ENCODE results near the gene SLC25A25.

The SLC25A25 gene

DNA sequence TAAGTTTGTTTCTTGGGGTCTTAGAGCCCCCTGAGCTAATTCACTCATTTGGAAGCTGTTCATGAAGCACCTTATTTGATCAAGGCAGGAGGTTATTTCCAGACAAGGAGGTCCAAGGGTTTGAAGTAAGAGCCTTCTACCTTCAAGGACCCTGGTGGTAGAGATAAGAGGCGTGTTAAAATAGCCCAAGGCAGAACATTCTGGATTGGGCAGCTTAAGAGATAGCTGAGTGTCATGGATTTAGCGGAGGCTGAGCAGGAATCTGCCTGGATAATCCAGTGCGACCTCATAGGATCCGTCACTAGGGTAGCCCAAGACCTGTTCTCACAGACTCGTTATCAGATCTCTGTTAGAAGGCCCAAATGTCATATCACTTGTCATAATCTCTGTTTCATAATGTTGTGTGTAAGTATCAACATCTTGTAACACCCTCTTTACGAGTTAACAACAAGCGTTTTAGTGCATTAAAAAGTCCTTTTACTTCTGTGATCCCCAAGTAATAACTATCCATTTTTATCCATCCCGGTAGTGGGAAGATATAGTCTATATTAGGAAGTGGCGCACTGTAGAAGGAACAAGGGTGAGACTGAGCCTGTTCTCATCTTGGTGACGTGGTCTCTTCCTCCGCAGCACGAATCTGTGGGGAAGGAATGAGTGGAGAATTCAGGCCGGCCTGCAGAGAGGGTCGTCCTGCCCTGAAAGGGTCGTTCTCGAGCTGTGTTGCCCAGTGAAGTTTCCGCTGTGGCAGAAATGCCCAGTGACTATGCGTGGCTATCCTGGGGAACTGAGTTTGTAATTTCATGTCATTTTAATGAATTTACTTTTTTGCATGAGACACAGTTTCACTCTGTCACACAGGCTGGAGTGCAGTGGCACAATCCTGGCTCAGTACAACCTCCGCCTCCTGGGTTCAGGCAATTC lies 28.8 kb downstream of the SLC25A25 start:
- DNase-seq (ENCODE audit: low spot score): no peak

DNA sequence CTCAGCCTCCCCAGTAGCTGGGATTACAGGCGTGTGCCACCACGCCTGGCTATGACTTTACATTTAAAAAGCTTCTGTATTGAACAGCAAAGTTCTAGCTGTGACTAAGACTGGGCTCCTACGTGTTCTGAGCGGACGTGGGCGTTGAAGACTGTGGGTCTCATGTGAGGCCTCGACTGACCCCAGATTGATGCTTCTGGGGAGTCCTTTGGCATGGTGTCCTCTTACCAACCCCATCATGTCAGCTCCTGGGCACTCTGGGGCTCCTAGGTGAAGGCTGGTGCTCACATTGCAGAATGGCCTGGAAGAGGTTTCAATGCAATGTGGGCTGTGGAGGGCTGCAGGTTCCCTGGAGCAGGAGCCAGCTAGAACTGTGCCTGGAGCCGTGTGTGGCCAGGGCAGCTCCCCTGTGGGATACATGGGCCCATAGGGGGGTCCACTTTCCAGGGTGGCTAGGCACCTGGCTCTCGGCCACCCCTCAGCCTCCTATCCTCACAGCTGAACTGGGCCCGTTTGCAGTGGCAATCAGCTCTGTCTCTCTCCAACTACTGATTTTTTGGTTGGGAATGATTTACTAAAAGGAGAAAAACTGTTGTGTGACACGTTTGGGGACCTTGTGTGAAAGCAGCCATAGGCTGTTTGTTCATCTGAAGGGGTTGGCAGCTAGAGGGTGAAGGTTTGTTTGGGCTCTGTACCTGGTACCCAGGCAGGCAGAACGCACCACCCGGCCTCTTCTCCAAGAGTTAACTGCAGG lies 29.7 kb downstream of the SLC25A25 start:
- no peak for DNase-seq (ENCODE audit: low spot score)

DNA sequence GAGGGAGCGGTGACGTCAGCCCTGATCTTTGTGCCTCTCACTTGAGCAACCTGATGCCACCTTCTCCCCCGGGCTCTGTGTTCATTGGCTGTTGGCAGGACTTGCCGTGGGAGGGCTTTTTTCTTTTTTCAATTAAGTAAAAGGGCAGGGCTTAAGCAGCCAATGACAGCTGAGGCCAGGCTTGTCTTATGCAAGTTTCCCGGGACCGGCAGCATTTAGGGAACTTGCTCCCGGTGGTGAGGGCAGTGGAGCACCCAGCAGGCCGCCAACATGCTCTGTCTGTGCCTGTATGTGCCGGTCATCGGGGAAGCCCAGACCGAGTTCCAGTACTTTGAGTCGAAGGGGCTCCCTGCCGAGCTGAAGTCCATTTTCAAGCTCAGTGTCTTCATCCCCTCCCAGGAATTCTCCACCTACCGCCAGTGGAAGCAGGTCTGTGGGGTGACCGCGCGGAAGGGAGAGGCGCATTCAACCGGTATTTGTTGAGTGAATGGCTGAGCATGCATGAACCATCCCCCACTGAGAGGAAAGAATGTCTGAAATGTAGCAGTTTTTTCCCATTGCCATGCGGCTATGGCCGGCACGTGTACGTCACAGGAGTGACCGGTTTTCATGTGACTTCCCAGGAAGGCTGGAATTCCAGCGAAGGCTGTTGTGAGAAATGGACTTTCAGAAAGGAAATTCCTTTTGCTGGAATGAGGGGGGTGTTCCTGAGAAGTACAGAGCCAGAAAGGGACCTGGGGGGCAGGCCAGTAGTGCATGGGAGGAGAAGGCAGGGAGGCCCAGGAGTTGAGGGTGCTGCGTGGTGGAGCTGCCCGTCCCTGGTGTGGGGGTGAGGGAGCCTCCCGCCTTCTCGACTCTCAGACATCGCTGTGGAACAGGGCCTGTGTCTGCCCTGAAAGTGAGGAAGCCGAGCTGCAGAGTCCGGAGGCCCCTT lies 30.5 kb downstream of the SLC25A25 start:
- DNase-seq (ENCODE audit: low spot score): peak; percentile 93

DNA sequence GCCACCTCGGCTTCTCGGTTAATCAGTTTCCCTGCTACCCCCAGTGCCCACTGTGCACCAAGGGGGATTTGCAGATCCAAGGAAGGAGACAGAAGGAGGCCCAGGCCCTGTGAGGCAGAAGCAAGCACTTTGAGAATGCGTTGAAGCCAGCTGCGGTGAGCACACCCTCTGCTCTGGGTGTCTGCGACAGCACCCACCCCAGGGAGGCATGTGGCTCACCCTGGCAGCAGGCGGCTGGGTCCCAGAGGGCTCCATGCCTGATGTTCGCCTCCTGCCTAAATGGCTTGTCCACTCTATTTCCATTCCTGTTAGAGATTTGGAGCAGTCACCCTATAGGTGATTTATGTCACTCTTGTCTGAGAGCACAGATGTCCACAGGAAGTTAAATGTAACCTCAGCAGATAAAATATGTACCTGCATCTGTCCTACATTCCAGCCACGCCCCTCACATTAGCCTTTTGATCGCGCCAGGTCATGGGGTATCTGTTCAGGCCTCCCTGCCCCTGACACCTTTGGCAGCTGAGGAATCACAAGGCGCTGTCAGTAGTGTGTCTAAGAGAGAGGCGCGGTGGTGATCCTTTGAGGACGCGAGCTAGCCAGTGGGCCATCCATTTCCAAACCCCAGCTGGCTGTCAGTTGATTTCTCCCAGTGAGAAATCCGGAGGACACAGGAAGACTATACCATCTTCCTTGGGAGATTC lies 31.3 kb downstream of the SLC25A25 start:
- DNase-seq (ENCODE audit: low spot score): no peak

DNA sequence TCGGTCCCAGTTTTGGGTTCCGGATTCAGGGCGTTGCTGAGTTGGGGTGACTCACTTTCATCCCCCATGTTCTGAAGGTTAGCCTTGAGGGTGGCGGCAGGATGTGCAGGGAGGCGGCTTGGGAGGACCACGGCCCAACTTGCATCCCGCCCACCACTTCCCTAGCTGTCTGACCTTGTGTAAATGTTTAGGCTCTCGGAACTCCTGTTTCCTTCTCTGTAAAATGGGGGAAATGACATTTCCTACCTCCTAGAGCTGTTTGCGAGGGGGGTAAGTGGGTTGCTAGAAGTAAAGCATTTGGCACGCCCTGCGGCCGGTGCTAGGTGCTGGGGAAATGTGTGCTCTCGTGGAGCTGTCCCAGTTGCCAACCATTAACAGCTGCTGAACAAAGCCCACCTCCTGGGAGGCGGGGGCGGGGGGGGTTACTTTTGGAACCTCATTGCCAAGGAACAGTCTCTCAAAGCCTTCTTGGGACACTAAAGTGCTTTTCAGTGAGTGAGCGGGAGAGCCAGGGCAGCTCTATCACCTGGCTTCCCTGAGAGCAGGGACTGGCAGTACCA lies 32.0 kb downstream of the SLC25A25 start:
- DNase-seq (ENCODE audit: low spot score): no peak

DNA sequence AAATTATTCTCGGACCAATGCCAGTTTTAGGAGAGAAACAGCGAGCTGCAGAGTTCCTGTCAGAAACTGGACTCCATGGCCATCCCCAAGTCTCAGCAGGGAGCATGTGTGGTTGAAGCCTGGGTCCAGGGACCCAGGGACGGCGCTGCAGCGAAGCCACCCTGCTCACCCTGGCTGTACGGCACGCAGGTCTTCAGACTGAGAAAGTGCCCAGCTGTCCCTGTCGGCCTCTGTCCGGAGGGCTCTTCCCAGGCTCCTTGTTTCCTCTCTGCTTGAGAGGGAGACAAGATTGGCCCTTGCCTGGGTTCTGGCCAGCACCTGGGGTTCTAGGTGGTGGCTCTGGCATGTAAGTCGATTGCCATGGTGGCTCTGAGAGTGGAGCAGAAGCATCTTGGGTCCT lies 32.5 kb downstream of the SLC25A25 start:
- no peak for DNase-seq (ENCODE audit: low spot score)

DNA sequence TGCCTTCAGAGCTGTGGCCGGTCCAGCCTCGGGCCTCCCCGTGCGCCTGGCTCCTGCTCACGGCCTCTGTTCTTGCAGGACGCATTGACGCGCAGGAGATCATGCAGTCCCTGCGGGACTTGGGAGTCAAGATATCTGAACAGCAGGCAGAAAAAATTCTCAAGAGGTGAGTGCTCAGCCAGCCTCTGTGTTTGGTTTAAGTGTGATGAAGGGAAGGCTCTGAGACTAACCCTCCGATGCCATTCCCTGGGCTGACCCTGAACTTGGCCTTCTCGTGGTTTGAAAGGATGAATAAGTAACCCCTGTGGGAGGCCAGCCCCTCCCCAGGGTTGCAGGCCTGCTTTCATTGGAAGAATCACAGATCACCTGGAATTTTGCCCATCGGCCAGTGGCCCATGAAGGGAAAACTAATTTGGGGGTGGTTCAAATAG lies 33.2 kb downstream of the SLC25A25 start:
- DNase-seq (ENCODE audit: low spot score): no peak

DNA sequence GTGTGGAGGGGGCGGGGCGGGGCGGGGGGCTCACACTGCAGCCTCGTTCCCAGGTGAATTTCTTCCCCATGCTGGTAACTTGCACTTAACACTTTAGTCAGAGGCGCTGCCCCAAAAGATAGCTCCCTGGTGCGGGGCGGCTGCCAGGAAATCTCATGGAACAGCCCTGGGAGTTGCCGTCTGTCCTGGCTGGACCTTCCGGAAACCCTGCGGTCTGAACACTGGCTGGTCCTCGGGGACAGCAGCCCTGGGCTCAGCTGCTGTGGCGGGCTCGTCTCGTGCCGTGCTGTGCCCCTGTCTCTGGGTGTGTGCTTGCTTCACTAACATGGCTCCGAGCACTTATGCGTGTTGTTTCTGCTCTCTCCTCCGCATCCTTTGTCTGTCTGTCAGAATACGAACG lies 33.7 kb downstream of the SLC25A25 start:
- DNase-seq (ENCODE audit: low spot score): no peak

DNA sequence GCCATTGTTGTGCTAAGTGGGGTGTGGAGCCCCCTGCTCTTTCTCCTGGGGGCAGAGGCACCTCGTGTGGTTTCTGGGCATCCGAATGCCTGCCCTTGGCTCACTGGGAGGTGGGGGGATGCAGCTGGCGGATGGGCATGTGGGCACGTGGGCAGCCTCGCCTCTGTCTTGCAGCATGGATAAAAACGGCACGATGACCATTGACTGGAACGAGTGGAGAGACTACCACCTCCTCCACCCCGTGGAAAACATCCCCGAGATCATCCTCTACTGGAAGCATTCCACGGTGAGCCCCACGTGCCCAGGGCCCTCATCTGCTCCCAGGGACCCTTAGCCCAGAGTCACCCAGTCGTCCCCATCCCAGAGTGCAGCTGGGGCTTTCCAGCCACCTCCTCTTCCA lies 34.2 kb downstream of the SLC25A25 start:
- DNase-seq (ENCODE audit: low spot score): no peak

DNA sequence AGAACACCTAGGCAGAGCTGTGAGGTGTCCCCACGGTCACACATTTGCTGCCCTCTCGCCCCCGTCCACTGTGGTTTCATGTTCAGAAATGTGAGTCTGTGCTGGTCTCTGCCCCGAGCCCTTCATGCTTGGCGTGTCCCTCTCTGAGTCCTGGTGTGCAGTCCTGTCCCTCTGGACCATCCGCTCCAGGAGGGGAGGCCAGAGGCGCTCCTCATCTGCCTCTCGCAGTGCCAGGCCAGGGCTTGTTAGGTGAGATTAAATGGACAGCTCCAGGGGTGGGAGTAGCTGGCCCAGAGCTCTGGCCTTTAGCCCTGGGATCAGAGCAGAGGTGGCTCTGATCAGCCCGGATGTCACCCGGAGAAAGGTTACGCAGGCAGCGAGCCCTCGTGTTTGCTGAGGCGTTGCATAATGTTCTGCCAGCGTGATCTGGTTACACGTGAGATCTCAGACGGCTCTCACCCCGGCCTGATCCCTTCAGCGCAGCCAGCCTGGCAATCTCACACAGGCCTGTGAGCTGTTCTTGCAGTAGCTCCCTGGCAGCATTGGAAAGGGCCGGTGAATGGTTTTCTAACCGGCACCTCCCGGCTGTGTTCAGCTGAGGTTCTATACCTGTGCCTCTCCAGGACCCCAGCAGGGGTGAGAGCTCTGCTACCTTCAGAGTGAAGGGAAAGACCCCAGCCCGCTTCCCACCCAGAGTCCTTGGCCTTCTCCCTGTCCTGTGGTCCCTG lies 35.0 kb downstream of the SLC25A25 start:
- peak; percentile 84 for DNase-seq (ENCODE audit: low spot score)

DNA sequence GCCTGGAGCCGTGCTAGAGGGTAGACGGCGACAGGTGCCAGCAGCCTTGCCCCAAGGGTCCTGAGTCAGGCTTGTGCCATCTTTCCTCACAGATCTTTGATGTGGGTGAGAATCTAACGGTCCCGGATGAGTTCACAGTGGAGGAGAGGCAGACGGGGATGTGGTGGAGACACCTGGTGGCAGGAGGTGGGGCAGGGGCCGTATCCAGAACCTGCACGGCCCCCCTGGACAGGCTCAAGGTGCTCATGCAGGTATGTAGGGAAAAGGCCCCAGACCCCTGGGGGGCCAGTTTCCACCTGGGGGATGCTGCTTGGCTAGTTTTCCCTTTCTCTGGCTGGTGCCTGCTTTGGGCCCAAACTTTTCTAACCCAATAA lies 35.5 kb downstream of the SLC25A25 start:
- no peak for DNase-seq (ENCODE audit: low spot score)

DNA sequence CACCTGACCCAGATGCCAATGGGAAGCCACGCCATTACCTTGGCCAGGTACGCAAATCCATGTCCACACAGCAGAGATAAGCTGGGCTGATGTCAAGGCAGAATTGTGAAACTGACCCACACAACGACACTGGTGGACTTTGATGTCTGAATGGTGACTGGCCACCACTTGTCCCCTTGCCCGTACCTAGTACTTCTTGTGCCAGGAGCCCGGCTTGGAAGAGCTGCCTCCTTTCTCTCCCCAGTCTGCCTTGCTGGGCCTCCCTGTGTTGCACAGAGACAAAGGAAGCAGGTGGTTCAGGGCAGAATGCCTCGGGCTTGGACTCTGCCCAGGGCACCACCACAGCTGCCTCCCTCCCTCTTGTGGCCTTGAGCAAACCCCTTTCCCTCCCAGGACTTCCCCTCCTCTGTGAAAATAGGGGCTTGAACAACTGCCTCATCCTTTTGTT lies 36.2 kb downstream of the SLC25A25 start:
- DNase-seq (ENCODE audit: low spot score): no peak

DNA sequence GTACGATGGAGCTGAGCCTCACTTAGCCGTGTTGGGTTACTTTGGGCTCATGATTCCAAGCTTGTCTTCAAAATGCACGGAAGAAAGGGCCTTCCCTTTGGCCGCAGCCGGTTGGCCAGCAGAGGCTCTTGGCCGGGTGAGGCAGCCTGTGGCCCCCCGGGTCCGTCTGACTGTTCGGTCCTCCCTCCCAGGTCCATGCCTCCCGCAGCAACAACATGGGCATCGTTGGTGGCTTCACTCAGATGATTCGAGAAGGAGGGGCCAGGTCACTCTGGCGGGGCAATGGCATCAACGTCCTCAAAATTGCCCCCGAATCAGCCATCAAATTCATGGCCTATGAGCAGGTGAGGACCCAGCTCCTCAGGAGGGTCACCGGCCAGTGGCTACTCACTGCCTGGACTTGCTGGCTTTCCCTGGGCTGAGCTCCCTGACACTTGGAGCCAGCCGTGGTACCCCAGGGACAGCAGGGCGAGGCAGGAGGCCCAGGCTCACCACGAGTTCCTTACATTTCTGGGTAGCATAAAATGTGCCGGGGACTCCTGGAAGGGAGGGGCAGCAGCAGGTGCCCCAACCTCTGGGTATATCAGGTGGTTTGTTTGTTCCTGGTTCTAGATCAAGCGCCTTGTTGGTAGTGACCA lies 37.6 kb downstream of the SLC25A25 start:
- DNase-seq (ENCODE audit: low spot score): no peak

DNA sequence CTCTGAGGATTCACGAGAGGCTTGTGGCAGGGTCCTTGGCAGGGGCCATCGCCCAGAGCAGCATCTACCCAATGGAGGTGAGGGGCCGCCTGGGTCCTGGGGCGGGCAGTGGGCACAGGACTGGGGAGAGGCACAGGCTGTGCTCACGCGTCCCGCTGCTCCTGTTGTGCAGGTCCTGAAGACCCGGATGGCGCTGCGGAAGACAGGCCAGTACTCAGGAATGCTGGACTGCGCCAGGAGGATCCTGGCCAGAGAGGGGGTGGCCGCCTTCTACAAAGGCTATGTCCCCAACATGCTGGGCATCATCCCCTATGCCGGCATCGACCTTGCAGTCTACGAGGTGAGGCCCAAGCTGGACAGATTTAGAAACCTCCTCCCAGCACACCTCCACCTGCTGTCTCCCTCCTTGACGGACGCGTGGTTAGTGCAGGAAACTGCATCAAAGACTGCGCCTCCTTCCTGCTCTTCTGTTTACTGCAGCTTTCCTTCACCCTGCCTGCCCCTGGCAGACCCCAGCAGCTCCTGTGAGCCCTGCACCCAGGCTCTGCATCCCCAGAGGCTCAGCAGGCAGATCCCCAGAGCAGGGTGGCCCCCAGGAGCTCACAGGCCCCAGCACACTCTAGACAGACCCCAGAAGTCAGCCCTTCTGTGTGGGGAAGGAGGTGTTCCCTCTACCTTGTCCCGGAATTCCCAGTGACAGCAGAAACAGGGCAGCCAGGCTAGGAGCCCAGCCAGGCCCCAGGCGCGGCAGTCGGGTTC lies 38.3 kb downstream of the SLC25A25 start:
- no peak for DNase-seq (ENCODE audit: low spot score)

DNA sequence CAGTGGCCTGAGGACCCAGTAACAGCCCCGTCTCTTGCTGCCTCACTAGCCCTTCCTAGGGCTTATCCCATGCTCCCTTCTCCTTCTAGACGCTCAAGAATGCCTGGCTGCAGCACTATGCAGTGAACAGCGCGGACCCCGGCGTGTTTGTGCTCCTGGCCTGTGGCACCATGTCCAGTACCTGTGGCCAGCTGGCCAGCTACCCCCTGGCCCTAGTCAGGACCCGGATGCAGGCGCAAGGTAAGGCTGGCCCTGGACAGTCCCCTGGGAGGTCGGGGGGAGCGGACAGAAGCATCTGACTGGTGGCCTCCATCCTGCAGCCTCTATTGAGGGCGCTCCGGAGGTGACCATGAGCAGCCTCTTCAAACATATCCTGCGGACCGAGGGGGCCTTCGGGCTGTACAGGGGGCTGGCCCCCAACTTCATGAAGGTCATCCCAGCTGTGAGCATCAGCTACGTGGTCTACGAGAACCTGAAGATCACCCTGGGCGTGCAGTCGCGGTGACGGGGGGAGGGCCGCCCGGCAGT lies 39.0 kb downstream of the SLC25A25 start:
- no peak for DNase-seq (ENCODE audit: low spot score)

DNA sequence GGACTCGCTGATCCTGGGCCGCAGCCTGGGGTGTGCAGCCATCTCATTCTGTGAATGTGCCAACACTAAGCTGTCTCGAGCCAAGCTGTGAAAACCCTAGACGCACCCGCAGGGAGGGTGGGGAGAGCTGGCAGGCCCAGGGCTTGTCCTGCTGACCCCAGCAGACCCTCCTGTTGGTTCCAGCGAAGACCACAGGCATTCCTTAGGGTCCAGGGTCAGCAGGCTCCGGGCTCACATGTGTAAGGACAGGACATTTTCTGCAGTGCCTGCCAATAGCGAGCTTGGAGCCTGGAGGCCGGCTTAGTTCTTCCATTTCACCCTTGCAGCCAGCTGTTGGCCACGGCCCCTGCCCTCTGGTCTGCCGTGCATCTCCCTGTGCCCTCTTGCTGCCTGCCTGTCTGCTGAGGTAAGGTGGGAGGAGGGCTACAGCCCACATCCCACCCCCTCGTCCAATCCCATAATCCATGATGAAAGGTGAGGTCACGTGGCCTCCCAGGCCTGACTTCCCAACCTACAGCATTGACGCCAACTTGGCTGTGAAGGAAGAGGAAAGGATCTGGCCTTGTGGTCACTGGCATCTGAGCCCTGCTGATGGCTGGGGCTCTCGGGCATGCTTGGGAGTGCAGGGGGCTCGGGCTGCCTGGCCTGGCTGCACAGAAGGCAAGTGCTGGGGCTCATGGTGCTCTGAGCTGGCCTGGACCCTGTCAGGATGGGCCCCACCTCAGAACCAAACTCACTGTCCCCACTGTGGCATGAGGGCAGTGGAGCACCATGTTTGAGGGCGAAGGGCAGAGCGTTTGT lies 39.6 kb downstream of the SLC25A25 start:
- no peak for DNase-seq (ENCODE audit: low spot score)

DNA sequence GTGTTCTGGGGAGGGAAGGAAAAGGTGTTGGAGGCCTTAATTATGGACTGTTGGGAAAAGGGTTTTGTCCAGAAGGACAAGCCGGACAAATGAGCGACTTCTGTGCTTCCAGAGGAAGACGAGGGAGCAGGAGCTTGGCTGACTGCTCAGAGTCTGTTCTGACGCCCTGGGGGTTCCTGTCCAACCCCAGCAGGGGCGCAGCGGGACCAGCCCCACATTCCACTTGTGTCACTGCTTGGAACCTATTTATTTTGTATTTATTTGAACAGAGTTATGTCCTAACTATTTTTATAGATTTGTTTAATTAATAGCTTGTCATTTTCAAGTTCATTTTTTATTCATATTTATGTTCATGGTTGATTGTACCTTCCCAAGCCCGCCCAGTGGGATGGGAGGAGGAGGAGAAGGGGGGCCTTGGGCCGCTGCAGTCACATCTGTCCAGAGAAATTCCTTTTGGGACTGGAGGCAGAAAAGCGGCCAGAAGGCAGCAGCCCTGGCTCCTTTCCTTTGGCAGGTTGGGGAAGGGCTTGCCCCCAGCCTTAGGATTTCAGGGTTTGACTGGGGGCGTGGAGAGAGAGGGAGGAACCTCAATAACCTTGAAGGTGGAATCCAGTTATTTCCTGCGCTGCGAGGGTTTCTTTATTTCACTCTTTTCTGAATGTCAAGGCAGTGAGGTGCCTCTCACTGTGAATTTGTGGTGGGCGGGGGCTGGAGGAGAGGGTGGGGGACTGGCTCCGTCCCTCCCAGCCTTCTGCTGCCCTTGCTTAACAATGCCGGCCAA lies 40.4 kb downstream of the SLC25A25 start:
- DNase-seq (ENCODE audit: low spot score): no peak

All from HuH-7 (cell line).